SK-N-SH (cell line): ENCODE results near the gene METTL21A.

ENCODE experiments used
- EP300 ChIP-seq, 2 experiments: IDR thresholded peaks; 2 replicates each; pipeline versions ENCODE4 v1.4.0 to v1.6.1; 2012; ENCODE audit warnings: borderline replicate concordance in 1 of 2, low read depth in 1 of 2, low read length in 1 of 2
- EZH2phosphoT487 ChIP-seq: fragments of 200-600 bp; sonication (generic); IDR thresholded peaks from 2 replicates; pipeline ENCODE4 v1.6.1; 2017; ENCODE audit warnings: low read depth, mixed run types, mild to moderate bottlenecking, antibody characterized with exemption, moderate library complexity, borderline replicate concordance
- JUND ChIP-seq: IDR thresholded peaks from 2 replicates; pipeline ENCODE4 v1.4.0; 2012
- MXI1 ChIP-seq: IDR thresholded peaks from 2 replicates; pipeline ENCODE4 v1.6.1; 2012; ENCODE audit warnings: mild to moderate bottlenecking, low read depth, low read length, improper control_type of control experiment
- RAD21 ChIP-seq: IDR thresholded peaks from 2 replicates; pipeline ENCODE4 v1.6.1; 2012; ENCODE audit warnings: mild to moderate bottlenecking, low read length
- RFX5 ChIP-seq: IDR thresholded peaks from 2 replicates; pipeline ENCODE4 v1.6.1; 2012; ENCODE audit warnings: mild to moderate bottlenecking, improper control_type of control experiment, low read length
- SIN3A ChIP-seq: IDR thresholded peaks from 2 replicates; pipeline ENCODE4 v1.6.1; 2012; ENCODE audit warnings: low read depth, mild to moderate bottlenecking, low read length, moderate library complexity, borderline replicate concordance
- ZBTB33 ChIP-seq: IDR thresholded peaks from 2 replicates; pipeline ENCODE4 v1.4.0; 2012; ENCODE audit warnings: low read depth, borderline replicate concordance
- TF ChIP-seq, protein P1 (sequence below): fragments of 200-600 bp; sonication (generic); IDR thresholded peaks from 2 replicates; pipeline ENCODE4 v1.6.1; 2017; ENCODE audit warnings: antibody characterized with exemption, mild to moderate bottlenecking, moderate library complexity
- TF ChIP-seq, protein P2 (sequence below): IDR thresholded peaks from 2 replicates; pipeline ENCODE4; 2012
- TF ChIP-seq, protein P3 (sequence below): IDR thresholded peaks from 2 replicates; pipeline ENCODE4 v1.6.1; 2012; ENCODE audit warnings: mild to moderate bottlenecking, low read depth, low read length, moderate library complexity

- TF ChIP-seq, protein P1, sequence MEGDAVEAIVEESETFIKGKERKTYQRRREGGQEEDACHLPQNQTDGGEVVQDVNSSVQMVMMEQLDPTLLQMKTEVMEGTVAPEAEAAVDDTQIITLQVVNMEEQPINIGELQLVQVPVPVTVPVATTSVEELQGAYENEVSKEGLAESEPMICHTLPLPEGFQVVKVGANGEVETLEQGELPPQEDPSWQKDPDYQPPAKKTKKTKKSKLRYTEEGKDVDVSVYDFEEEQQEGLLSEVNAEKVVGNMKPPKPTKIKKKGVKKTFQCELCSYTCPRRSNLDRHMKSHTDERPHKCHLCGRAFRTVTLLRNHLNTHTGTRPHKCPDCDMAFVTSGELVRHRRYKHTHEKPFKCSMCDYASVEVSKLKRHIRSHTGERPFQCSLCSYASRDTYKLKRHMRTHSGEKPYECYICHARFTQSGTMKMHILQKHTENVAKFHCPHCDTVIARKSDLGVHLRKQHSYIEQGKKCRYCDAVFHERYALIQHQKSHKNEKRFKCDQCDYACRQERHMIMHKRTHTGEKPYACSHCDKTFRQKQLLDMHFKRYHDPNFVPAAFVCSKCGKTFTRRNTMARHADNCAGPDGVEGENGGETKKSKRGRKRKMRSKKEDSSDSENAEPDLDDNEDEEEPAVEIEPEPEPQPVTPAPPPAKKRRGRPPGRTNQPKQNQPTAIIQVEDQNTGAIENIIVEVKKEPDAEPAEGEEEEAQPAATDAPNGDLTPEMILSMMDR = no peak
- TF ChIP-seq, protein P2, sequence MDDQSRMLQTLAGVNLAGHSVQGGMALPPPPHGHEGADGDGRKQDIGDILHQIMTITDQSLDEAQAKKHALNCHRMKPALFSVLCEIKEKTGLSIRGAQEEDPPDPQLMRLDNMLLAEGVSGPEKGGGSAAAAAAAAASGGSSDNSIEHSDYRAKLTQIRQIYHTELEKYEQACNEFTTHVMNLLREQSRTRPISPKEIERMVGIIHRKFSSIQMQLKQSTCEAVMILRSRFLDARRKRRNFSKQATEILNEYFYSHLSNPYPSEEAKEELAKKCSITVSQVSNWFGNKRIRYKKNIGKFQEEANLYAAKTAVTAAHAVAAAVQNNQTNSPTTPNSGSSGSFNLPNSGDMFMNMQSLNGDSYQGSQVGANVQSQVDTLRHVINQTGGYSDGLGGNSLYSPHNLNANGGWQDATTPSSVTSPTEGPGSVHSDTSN = no peak
- TF ChIP-seq EP300 (IDR thresholded peaks at IDR 0.05; ENCODE audit: borderline replicate concordance in 1 of 2, low read depth in 1 of 2, low read length in 1 of 2) = no peak
- TF ChIP-seq, protein P3, sequence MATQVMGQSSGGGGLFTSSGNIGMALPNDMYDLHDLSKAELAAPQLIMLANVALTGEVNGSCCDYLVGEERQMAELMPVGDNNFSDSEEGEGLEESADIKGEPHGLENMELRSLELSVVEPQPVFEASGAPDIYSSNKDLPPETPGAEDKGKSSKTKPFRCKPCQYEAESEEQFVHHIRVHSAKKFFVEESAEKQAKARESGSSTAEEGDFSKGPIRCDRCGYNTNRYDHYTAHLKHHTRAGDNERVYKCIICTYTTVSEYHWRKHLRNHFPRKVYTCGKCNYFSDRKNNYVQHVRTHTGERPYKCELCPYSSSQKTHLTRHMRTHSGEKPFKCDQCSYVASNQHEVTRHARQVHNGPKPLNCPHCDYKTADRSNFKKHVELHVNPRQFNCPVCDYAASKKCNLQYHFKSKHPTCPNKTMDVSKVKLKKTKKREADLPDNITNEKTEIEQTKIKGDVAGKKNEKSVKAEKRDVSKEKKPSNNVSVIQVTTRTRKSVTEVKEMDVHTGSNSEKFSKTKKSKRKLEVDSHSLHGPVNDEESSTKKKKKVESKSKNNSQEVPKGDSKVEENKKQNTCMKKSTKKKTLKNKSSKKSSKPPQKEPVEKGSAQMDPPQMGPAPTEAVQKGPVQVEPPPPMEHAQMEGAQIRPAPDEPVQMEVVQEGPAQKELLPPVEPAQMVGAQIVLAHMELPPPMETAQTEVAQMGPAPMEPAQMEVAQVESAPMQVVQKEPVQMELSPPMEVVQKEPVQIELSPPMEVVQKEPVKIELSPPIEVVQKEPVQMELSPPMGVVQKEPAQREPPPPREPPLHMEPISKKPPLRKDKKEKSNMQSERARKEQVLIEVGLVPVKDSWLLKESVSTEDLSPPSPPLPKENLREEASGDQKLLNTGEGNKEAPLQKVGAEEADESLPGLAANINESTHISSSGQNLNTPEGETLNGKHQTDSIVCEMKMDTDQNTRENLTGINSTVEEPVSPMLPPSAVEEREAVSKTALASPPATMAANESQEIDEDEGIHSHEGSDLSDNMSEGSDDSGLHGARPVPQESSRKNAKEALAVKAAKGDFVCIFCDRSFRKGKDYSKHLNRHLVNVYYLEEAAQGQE = no peak
- no peak for TF ChIP-seq SIN3A
- no peak for TF ChIP-seq RAD21
- no peak for TF ChIP-seq JUND
- no peak for TF ChIP-seq MXI1
- TF ChIP-seq ZBTB33 = no peak
- no peak for TF ChIP-seq EZH2phosphoT487
- TF ChIP-seq RFX5 = no peak
Observed at GRCh38 chr2:207589143-207589542, 36.1 kb downstream of the METTL21A start.
